GM23338 (cell line): ENCODE data around the gene SLC47A1.
"Not testable (repeated sequence)": the region's sequence is repeated elsewhere in the genome, so short reads cannot be mapped to it uniquely, and the experiment has no call there.

Source experiments
- CREB1 ChIP-seq: fragments of 250-450 bp; sonication (Bioruptor Pico); IDR thresholded peaks from 2 replicates; pipeline ENCODE4 v1.5.0; 2020; ENCODE audit warnings: low read depth, mild to moderate bottlenecking, moderate library complexity
- CTCF ChIP-seq, 2 experiments: fragments of 200-600 bp in 1 of 2; sonication (generic) in 1 of 2; conservative IDR thresholded peaks; 2 replicates each; pipeline versions ENCODE4 v1.5.1 to v1.6.1; 2016 to 2017; ENCODE audit warnings: antibody characterized with exemption in 2 of 2, low read depth in 2 of 2, mild to moderate bottlenecking in 2 of 2, moderate library complexity in 1 of 2
- EZH2 ChIP-seq: fragments of 200-600 bp; sonication (generic); IDR thresholded peaks from one replicate; pipeline ENCODE4 v1.8.0; 2017; ENCODE audit warnings: antibody characterized with exemption, mild to moderate bottlenecking, low read depth; ENCODE audit not compliant: unreplicated experiment
- EZH2phosphoT487 ChIP-seq: fragments of 200-600 bp; sonication (generic); IDR thresholded peaks from one replicate; pipeline ENCODE4 v1.8.1; 2018; ENCODE audit warnings: antibody characterized with exemption; ENCODE audit not compliant: unreplicated experiment
- JUNB ChIP-seq: IDR thresholded peaks from one replicate; pipeline ENCODE4 v1.6.1; 2016; ENCODE audit warnings: antibody characterized with exemption; ENCODE audit not compliant: unreplicated experiment
- NANOG ChIP-seq: IDR thresholded peaks from 2 replicates; pipeline ENCODE4 v1.6.1; 2016; ENCODE audit warnings: antibody characterized with exemption, borderline replicate concordance
- POLR2AphosphoS5 ChIP-seq: IDR thresholded peaks from 2 replicates; pipeline ENCODE4 v1.6.1; 2016; ENCODE audit warnings: antibody characterized with exemption, low read depth
- ZNF114 ChIP-seq: fragments of 250-450 bp; sonication (Bioruptor Pico); IDR thresholded peaks from 2 replicates; pipeline ENCODE4 v1.5.0; 2020; ENCODE audit warnings: mild to moderate bottlenecking, moderate library complexity
- ZNF462 ChIP-seq: fragments of 250-450 bp; sonication (Bioruptor Pico); IDR thresholded peaks from 2 replicates; pipeline ENCODE4 v1.5.0; 2020; ENCODE audit warnings: mild to moderate bottlenecking, moderate library complexity
- TF ChIP-seq, protein P1 (sequence below): IDR thresholded peaks from 2 replicates; pipeline ENCODE4 v1.6.1; 2016; ENCODE audit warnings: antibody characterized with exemption
- TF ChIP-seq, protein P2 (sequence below): IDR thresholded peaks from one replicate; pipeline ENCODE4 v1.6.1; 2018; ENCODE audit warnings: antibody characterized with exemption; ENCODE audit not compliant: unreplicated experiment

DNA sequence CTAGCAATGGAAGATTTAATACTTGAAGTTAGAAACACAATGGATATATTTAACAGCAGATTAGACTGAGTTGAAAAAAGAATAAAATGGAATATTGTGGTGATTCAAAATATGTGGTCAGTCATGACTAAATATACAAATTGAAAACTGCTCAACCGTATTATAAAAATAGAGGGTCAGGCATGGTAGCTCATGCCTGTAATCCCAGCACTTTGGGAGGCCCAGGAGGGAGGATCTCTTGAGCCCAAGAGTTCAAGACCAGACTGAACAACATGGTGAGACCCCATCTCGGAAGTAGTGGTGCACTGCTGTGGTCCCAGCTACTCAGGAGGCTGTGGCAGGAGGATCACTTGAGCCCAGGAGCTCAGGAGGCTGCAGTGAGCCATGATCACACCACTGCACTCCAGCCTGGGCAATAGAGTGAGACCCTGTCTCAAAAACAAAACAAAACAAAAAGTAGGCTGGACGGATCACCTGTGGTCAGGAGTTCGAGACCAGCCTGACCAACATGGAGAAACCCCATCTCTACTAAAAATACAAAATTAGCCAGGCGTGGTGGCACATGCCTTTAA is 24.3 kb upstream of the SLC47A1 start:
- not testable (repeated sequence) for TF ChIP-seq POLR2AphosphoS5; CTCF (conservative IDR thresholded peaks at IDR 0.05; ENCODE audit: low read depth in 2 of 2); EZH2phosphoT487; NANOG; JUNB; EZH2; CREB1; ZNF462 (CRISPR knock-in tag); ZNF114 (CRISPR knock-in tag)
- TF ChIP-seq, protein P1, sequence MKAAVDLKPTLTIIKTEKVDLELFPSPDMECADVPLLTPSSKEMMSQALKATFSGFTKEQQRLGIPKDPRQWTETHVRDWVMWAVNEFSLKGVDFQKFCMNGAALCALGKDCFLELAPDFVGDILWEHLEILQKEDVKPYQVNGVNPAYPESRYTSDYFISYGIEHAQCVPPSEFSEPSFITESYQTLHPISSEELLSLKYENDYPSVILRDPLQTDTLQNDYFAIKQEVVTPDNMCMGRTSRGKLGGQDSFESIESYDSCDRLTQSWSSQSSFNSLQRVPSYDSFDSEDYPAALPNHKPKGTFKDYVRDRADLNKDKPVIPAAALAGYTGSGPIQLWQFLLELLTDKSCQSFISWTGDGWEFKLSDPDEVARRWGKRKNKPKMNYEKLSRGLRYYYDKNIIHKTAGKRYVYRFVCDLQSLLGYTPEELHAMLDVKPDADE = not testable (repeated sequence)
- TF ChIP-seq, protein P2, sequence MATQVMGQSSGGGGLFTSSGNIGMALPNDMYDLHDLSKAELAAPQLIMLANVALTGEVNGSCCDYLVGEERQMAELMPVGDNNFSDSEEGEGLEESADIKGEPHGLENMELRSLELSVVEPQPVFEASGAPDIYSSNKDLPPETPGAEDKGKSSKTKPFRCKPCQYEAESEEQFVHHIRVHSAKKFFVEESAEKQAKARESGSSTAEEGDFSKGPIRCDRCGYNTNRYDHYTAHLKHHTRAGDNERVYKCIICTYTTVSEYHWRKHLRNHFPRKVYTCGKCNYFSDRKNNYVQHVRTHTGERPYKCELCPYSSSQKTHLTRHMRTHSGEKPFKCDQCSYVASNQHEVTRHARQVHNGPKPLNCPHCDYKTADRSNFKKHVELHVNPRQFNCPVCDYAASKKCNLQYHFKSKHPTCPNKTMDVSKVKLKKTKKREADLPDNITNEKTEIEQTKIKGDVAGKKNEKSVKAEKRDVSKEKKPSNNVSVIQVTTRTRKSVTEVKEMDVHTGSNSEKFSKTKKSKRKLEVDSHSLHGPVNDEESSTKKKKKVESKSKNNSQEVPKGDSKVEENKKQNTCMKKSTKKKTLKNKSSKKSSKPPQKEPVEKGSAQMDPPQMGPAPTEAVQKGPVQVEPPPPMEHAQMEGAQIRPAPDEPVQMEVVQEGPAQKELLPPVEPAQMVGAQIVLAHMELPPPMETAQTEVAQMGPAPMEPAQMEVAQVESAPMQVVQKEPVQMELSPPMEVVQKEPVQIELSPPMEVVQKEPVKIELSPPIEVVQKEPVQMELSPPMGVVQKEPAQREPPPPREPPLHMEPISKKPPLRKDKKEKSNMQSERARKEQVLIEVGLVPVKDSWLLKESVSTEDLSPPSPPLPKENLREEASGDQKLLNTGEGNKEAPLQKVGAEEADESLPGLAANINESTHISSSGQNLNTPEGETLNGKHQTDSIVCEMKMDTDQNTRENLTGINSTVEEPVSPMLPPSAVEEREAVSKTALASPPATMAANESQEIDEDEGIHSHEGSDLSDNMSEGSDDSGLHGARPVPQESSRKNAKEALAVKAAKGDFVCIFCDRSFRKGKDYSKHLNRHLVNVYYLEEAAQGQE = not testable (repeated sequence)
